Activated T-cell treated with anti-CD3 and anti-CD28 coated beads, Interleukin-2, amount 50 U/mL, for 24 hours (primary cell): ENCODE data around the gene MYO1D.

Source experiments
- DNase-seq: peaks from one replicate; pipeline ENCODE4 v3.0.0-alpha.2; 2020
- H3K27ac Mint-ChIP-seq: 2 replicates; pipeline ENCODE4 v1.8.0; 2020; ENCODE audit warnings: mild to moderate bottlenecking, mixed read lengths
- H3K27me3 Mint-ChIP-seq: 2 replicates; pipeline ENCODE4 v1.8.0; 2020; ENCODE audit warnings: mixed read lengths
- H3K36me3 Mint-ChIP-seq: 2 replicates; pipeline ENCODE4 v1.8.0; 2020; ENCODE audit warnings: low read depth, mixed read lengths
- H3K4me1 Mint-ChIP-seq: 2 replicates; pipeline ENCODE4 v1.8.0; 2020; ENCODE audit warnings: low read depth, mixed read lengths
- H3K4me3 Mint-ChIP-seq: 2 replicates; pipeline ENCODE4 v1.8.0; 2020; ENCODE audit warnings: mild to moderate bottlenecking, moderate library complexity, mixed read lengths
- H3K9me3 Mint-ChIP-seq: 2 replicates; pipeline ENCODE4 v1.8.0; 2020; ENCODE audit warnings: mixed read lengths

MYO1D gene

GRCh38 chr17:32777436-32777835 lies 99.5 kb downstream of the MYO1D start:
- no peaks in the 10 kb centered on the region for H3K9me3 Mint-ChIP-seq
- H3K4me3 Mint-ChIP-seq: no peak overlapping the region
- no peaks in the 10 kb centered on the region for H3K36me3 Mint-ChIP-seq
- no peak for DNase-seq
- H3K27ac Mint-ChIP-seq: no peak overlapping the region
- H3K27me3 Mint-ChIP-seq: no peaks in the 10 kb centered on the region
- no peaks in the 10 kb centered on the region for H3K4me1 Mint-ChIP-seq

- Mint-ChIP-seq H3K27ac (no peak overlapping the region), H3K9me3 (no peaks in the 10 kb centered on the region), H3K4me1 (no peaks in the 10 kb centered on the region), H3K4me3 (no peak overlapping the region), H3K27me3 (no peaks in the 10 kb centered on the region), H3K36me3 (peaks cover 3% of the 10 kb centered on the region)
- no peak for DNase-seq
These were observed 102.2 kb downstream of the MYO1D start for GRCh38 chr17:32774695-32775084.

GRCh38 chr17:32773856-32774694 lies 102.8 kb downstream of the MYO1D start:
- H3K27ac Mint-ChIP-seq: no peak overlapping the region
- no peaks in the 10 kb centered on the region for H3K27me3 Mint-ChIP-seq
- no peaks in the 10 kb centered on the region for H3K9me3 Mint-ChIP-seq
- DNase-seq: no peak
- H3K4me3 Mint-ChIP-seq: no peak overlapping the region
- no peaks in the 10 kb centered on the region for H3K4me1 Mint-ChIP-seq
- peaks cover 3% of the 10 kb centered on the region for H3K36me3 Mint-ChIP-seq

- Mint-ChIP-seq H3K27me3 (no peaks in the 10 kb centered on the region), H3K36me3 (peaks cover 3% of the 10 kb centered on the region), H3K9me3 (no peaks in the 10 kb centered on the region), H3K4me3 (no peak overlapping the region), H3K4me1 (no peaks in the 10 kb centered on the region), H3K27ac (no peak overlapping the region)
- DNase-seq: no peak
These were observed 104.4 kb downstream of the MYO1D start for GRCh38 chr17:32772453-32773025.

- Mint-ChIP-seq H3K36me3 (peaks cover 6% of the 10 kb centered on the region), H3K9me3 (no peaks in the 10 kb centered on the region), H3K27me3 (no peaks in the 10 kb centered on the region), H3K27ac (no peak overlapping the region), H3K4me1 (no peaks in the 10 kb centered on the region), H3K4me3 (no peak overlapping the region)
- no peak for DNase-seq
These were observed 105.5 kb downstream of the MYO1D start for GRCh38 chr17:32771396-32771795.

- DNase-seq: no peak
- peaks cover 6% of the 10 kb centered on the region for H3K36me3 Mint-ChIP-seq
- no peak overlapping the region for H3K27ac Mint-ChIP-seq
- no peaks in the 10 kb centered on the region for H3K4me1 Mint-ChIP-seq
- no peak overlapping the region for H3K4me3 Mint-ChIP-seq
- no peaks in the 10 kb centered on the region for H3K27me3 Mint-ChIP-seq
- no peaks in the 10 kb centered on the region for H3K9me3 Mint-ChIP-seq
These were observed 107.1 kb downstream of the MYO1D start for GRCh38 chr17:32769846-32770245.

GRCh38 chr17:32763855-32764439 lies 113.0 kb downstream of the MYO1D start:
- H3K9me3 Mint-ChIP-seq: no peaks in the 10 kb centered on the region
- no peaks in the 10 kb centered on the region for H3K27me3 Mint-ChIP-seq
- no peak overlapping the region for H3K27ac Mint-ChIP-seq
- H3K36me3 Mint-ChIP-seq: peaks cover 5% of the 10 kb centered on the region
- peaks cover 9% of the 10 kb centered on the region for H3K4me1 Mint-ChIP-seq
- no peak for DNase-seq
- no peak overlapping the region for H3K4me3 Mint-ChIP-seq

- Mint-ChIP-seq H3K27ac (no peak overlapping the region), H3K4me3 (no peak overlapping the region), H3K4me1 (peaks cover 14% of the 10 kb centered on the region), H3K9me3 (no peaks in the 10 kb centered on the region), H3K36me3 (peaks cover 2% of the 10 kb centered on the region), H3K27me3 (no peaks in the 10 kb centered on the region)
- no peak for DNase-seq
These were observed 117.4 kb downstream of the MYO1D start for GRCh38 chr17:32759476-32759875.

- Mint-ChIP-seq H3K4me3 (no peak overlapping the region), H3K27ac (no peak overlapping the region), H3K27me3 (no peaks in the 10 kb centered on the region), H3K4me1 (peaks cover 14% of the 10 kb centered on the region), H3K36me3 (peaks cover 1% of the 10 kb centered on the region), H3K9me3 (no peaks in the 10 kb centered on the region)
- DNase-seq: no peak
These were observed 119.0 kb downstream of the MYO1D start for GRCh38 chr17:32757963-32758362.

- H3K4me1 Mint-ChIP-seq: peaks cover 14% of the 10 kb centered on the region
- H3K36me3 Mint-ChIP-seq: peaks cover 3% of the 10 kb centered on the region
- no peak overlapping the region for H3K4me3 Mint-ChIP-seq
- H3K9me3 Mint-ChIP-seq: no peaks in the 10 kb centered on the region
- no peak overlapping the region for H3K27ac Mint-ChIP-seq
- no peak for DNase-seq
- no peaks in the 10 kb centered on the region for H3K27me3 Mint-ChIP-seq
These were observed 120.2 kb downstream of the MYO1D start for GRCh38 chr17:32756696-32757095.

GRCh38 chr17:32755045-32755805 lies 121.7 kb downstream of the MYO1D start:
- peaks cover 3% of the 10 kb centered on the region for H3K36me3 Mint-ChIP-seq
- no peak for DNase-seq
- H3K27me3 Mint-ChIP-seq: no peaks in the 10 kb centered on the region
- H3K9me3 Mint-ChIP-seq: no peaks in the 10 kb centered on the region
- H3K27ac Mint-ChIP-seq: no peak overlapping the region
- no peak overlapping the region for H3K4me3 Mint-ChIP-seq
- peaks cover 14% of the 10 kb centered on the region for H3K4me1 Mint-ChIP-seq

- peaks cover 3% of the 10 kb centered on the region for H3K36me3 Mint-ChIP-seq
- no peak overlapping the region for H3K4me3 Mint-ChIP-seq
- peaks cover 3% of the 10 kb centered on the region for H3K4me1 Mint-ChIP-seq
- no peaks in the 10 kb centered on the region for H3K27me3 Mint-ChIP-seq
- no peaks in the 10 kb centered on the region for H3K9me3 Mint-ChIP-seq
- no peak overlapping the region for H3K27ac Mint-ChIP-seq
- DNase-seq: no peak
These were observed 124.0 kb downstream of the MYO1D start for GRCh38 chr17:32752934-32753333.

- Mint-ChIP-seq H3K4me3 (no peak overlapping the region), H3K4me1 (no peaks in the 10 kb centered on the region), H3K27ac (no peak overlapping the region), H3K9me3 (no peaks in the 10 kb centered on the region), H3K36me3 (peaks cover 2% of the 10 kb centered on the region), H3K27me3 (no peaks in the 10 kb centered on the region)
- DNase-seq: no peak
These were observed 129.1 kb downstream of the MYO1D start for GRCh38 chr17:32747856-32748255.

- Mint-ChIP-seq H3K4me1 (no peaks in the 10 kb centered on the region), H3K36me3 (peaks cover 1% of the 10 kb centered on the region), H3K27ac (no peak overlapping the region), H3K4me3 (no peak overlapping the region), H3K27me3 (no peaks in the 10 kb centered on the region), H3K9me3 (no peaks in the 10 kb centered on the region)
- no peak for DNase-seq
These were observed 130.2 kb downstream of the MYO1D start for GRCh38 chr17:32746698-32747097.
